K562 (cell line): ENCODE measurements around the gene ZBTB42. TPM values are rescaled to one million over a fixed set of nuclear protein-coding genes. Genes with fewer than 3 reads are reported as not detected.

Experiments
- ATAC-seq: fragments of 200-7000 bp; cut with Tn5 transposase; 3 replicates; pipeline ENCODE4 v1.9.1; 2020; ENCODE audit warnings: moderate library complexity
- BruUV-seq: library from RNA; stranded (reverse); fragments of 400-500 nt; replicated peaks from 2 replicates; lab custom pipeline; 2021; lab: Mats Ljungman, UMichigan
- CTCF ChIA-PET: fragments of 300-600 bp; formaldehyde crosslinking; extraction: SDS; loops from one replicate; lab custom pipeline; 2021; ENCODE audit warnings: low intra/inter-chr PET ratio; lab: Yijun Ruan, JAX
- POLR2A ChIA-PET: fragments of 300-600, 350-650 bp; sonication (Branson Sonifier 250); formaldehyde crosslinking; extraction: SDS; loops from one replicate; lab custom pipeline; 2021; ENCODE audit warnings: antibody characterized with exemption, inconsistent platforms; lab: Yijun Ruan, JAX
- DNase-seq, 4 experiments: peaks; one replicate each; pipeline versions ENCODE4 v3.0.0 to v3.0.0-alpha.2; 2011 to 2018; ENCODE audit warnings: low spot score in 3 of 4, mixed read lengths in 3 of 4; ENCODE audit errors: extremely low read depth in 1 of 4
- FAIRE-seq: peaks from 2 replicates; lab custom pipeline; 2011; peaks lifted over from hg19 to GRCh38; lab: Jason Lieb, UNC
- H2AFZ ChIP-seq: 2 replicates; pipeline ENCODE4 v1.6.0; 2011; ENCODE audit warnings: low read depth, low read length, control low read depth, inconsistent platforms
- H3K27ac ChIP-seq: fragments of 200-600 bp; 3 replicates; pipeline ENCODE4 v1.8.0; 2011; ENCODE audit warnings: low read depth, mild to moderate bottlenecking, control low read depth, inconsistent platforms, low read length, moderate library complexity, mixed read lengths; ENCODE audit errors: extremely low read depth
- H3K27me3 ChIP-seq, 2 experiments: fragments of 300-600 bp in 1 of 2; 2 replicates in 1 of 2; 3 replicates in 1 of 2; pipeline versions ENCODE4 v1.6.0 to v1.8.0; 2011; ENCODE audit warnings: inconsistent platforms in 2 of 2, low read length in 2 of 2, mild to moderate bottlenecking in 1 of 2, mixed read lengths in 1 of 2, moderate library complexity in 1 of 2; ENCODE audit not compliant: control insufficient read depth in 2 of 2, insufficient read depth in 2 of 2
- H3K36me3 ChIP-seq: fragments of 300-600 bp; 3 replicates; pipeline ENCODE4 v1.8.0; 2011; ENCODE audit warnings: mild to moderate bottlenecking, low read length, inconsistent platforms; ENCODE audit not compliant: control insufficient read depth, insufficient read depth
- H3K4me1 ChIP-seq, 2 experiments: fragments of 200-600 bp in 1 of 2; replicated peaks in 1 of 2; 2 replicates in 1 of 2; 3 replicates in 1 of 2; pipeline versions ENCODE4 v1.5.1 to v1.8.0; 2011; ENCODE audit warnings: inconsistent platforms in 2 of 2, low read length in 2 of 2, mild to moderate bottlenecking in 1 of 2, mixed read lengths in 1 of 2, moderate library complexity in 1 of 2; ENCODE audit not compliant: control insufficient read depth in 2 of 2, insufficient read depth in 2 of 2
- H3K4me2 ChIP-seq: 2 replicates; pipeline ENCODE4 v1.6.1; 2011; ENCODE audit warnings: low read length, control low read depth, inconsistent platforms, mixed read lengths; ENCODE audit not compliant: insufficient read depth
- H3K4me3 ChIP-seq: fragments of 200-600 bp; sonication (generic), shearing (Covaris generic); 2 replicates; pipeline ENCODE4 v1.5.1; 2016; ENCODE audit warnings: control low read depth, inconsistent platforms
- H3K79me2 ChIP-seq: fragments of 200-600 bp; 3 replicates; pipeline ENCODE4 v1.8.0; 2011; ENCODE audit warnings: low read length, inconsistent platforms; ENCODE audit not compliant: control insufficient read depth, insufficient read depth
- H3K9ac ChIP-seq, 2 experiments: 2 replicates each; pipeline versions ENCODE4 v1.6.0 to v1.6.1; 2011; ENCODE audit warnings: low read depth in 2 of 2, low read length in 2 of 2, control low read depth in 1 of 2, inconsistent platforms in 1 of 2, mild to moderate bottlenecking in 1 of 2, mixed read lengths in 1 of 2; ENCODE audit not compliant: insufficient read depth in 1 of 2
- H3K9me1 ChIP-seq: one replicate; pipeline ENCODE4 v1.6.0; 2011; ENCODE audit warnings: inconsistent platforms, mild to moderate bottlenecking, low read length, moderate library complexity; ENCODE audit not compliant: control insufficient read depth, insufficient read depth
- H3K9me3 ChIP-seq: replicated peaks from 2 replicates; pipeline ENCODE4 v1.5.1; 2011; ENCODE audit warnings: low read depth, low read length, inconsistent platforms; ENCODE audit not compliant: control insufficient read depth, insufficient read depth
- H4K20me1 ChIP-seq: replicated peaks from 2 replicates; pipeline ENCODE4 v1.6.1; 2011; ENCODE audit warnings: low read length, inconsistent platforms, mixed read lengths; ENCODE audit not compliant: control insufficient read depth, insufficient read depth
- ATF1 ChIP-seq, 2 experiments: fragments of 450-650 bp in 1 of 2; IDR thresholded peaks; 2 replicates each; pipeline ENCODE4 v1.6.1; 2016; ENCODE audit warnings: missing compliant biosample characterization in 1 of 2, missing genetic modification characterization in 1 of 2
- ATF7 ChIP-seq: fragments of 450-650 bp; IDR thresholded peaks from 2 replicates; pipeline ENCODE4 v1.7.1; 2014; ENCODE audit warnings: mild to moderate bottlenecking, moderate library complexity
- HMG20B ChIP-seq: fragments of 250-450 bp; sonication (Bioruptor Pico); IDR thresholded peaks from 2 replicates; pipeline ENCODE4 v1.5.0; 2021; ENCODE audit warnings: mild to moderate bottlenecking
- LCOR ChIP-seq: sonication (generic); formaldehyde crosslinking; IDR thresholded peaks from 2 replicates; pipeline ENCODE4 v1.8.0; 2022; ENCODE audit warnings: mild to moderate bottlenecking, missing genetic modification reagents
- MECOM ChIP-seq: fragments of 250-450 bp; sonication (Bioruptor Pico); IDR thresholded peaks from 2 replicates; pipeline ENCODE4 v1.8.0; 2022; ENCODE audit warnings: inconsistent platforms
- POLR2H ChIP-seq: IDR thresholded peaks from 2 replicates; pipeline ENCODE4 v1.6.1; 2016; ENCODE audit warnings: missing genetic modification characterization, low read depth, mild to moderate bottlenecking, control low read depth, missing compliant biosample characterization, moderate library complexity
- SREBF1 ChIP-seq: fragments of 150-350 bp; IDR thresholded peaks from 2 replicates; pipeline ENCODE4 v1.6.1; 2014; ENCODE audit warnings: antibody characterized with exemption, low read depth, low read length, borderline replicate concordance
- TCFL5 ChIP-seq: fragments of 250-450 bp; sonication (Bioruptor Pico); conservative IDR thresholded peaks from 2 replicates; pipeline ENCODE4 v1.6.1; 2021; ENCODE audit warnings: mild to moderate bottlenecking, moderate library complexity, matching md5 sums
- ZNF143 ChIP-seq: sonication (generic); formaldehyde crosslinking; IDR thresholded peaks from 2 replicates; pipeline ENCODE4 v1.9.0; 2022; ENCODE audit warnings: mild to moderate bottlenecking, missing genetic modification reagents
- ZNF23 ChIP-seq: fragments of 250-450 bp; sonication (Bioruptor Pico); IDR thresholded peaks from 2 replicates; pipeline ENCODE4 v1.4.0; 2020; ENCODE audit warnings: mild to moderate bottlenecking
- ZNF324 ChIP-seq: fragments of 250-450 bp; sonication (Bioruptor Pico); IDR thresholded peaks from 2 replicates; pipeline ENCODE4 v1.4.0; 2020; ENCODE audit warnings: mild to moderate bottlenecking
- ZNF644 ChIP-seq: fragments of 200-800 bp; sonication (Bioruptor generic); IDR thresholded peaks from 2 replicates; pipeline ENCODE4 v1.6.1; 2016; ENCODE audit warnings: low read depth, missing genetic modification characterization, missing compliant biosample characterization
- WGBS: fragments of 100-300 bp; shearing (Covaris generic); methylation state at CpG from one replicate; pipeline ENCODE4 v1.1.6; 2016; ENCODE audit warnings: low coverage, mixed read lengths; ENCODE audit not compliant: insufficient coverage; ENCODE audit errors: missing lambda C conversion rate; 5-methylcytosine and 5-hydroxymethylcytosine counted together
- in situ Hi-C: fragments of 300-500 bp; cut with MboI; formaldehyde crosslinking; loops from 4 replicates; pipeline ENCODE4 v1.15.0; 2018; ENCODE audit warnings: inconsistent platforms, mixed read lengths
- intact Hi-C: fragments of 100-400 bp; cut with micrococcal nuclease; formaldehyde crosslinking; loops from 2 replicates; pipeline ENCODE4 v1.14.2; 2022
- polyA plus RNA-seq, 8 experiments: library from polyadenylated mRNA; depleted of rRNA in 4 of 8; stranded (reverse) in 5 of 8; unstranded in 3 of 8; fragments of >200 nt; fragmentation: Nextera tagmentation in 2 of 8; fragmentation: Illumina TruSeq in 1 of 8; extraction: Ambion mirVana in 2 of 8; extraction: Trizol in 1 of 8; gene quantifications; 2 replicates each; pipeline versions ENCODE4 v1.2.1 to v1.2.3, GENCODE V29; 2011 to 2014; ENCODE audit warnings: inconsistent platforms in 1 of 8, missing spikeins in 1 of 8
- total RNA-seq, 7 experiments: library from RNA; depleted of rRNA in 6 of 7; stranded (reverse); fragments of >200 nt in 6 of 7; fragmentation: Illumina TruSeq in 2 of 7; extraction: Trizol in 2 of 7; gene quantifications; 2 replicates each; pipeline versions ENCODE4 v1.2.1 to v1.2.3, GENCODE V29; 2011 to 2021; ENCODE audit warnings: low replicate concordance in 1 of 7
- TF ChIP-seq, protein P1 (sequence below), 2 experiments: fragments of 450-650 bp; conservative IDR thresholded peaks; 2 replicates each; pipeline ENCODE4 v1.6.1; 2017; ENCODE audit warnings: mild to moderate bottlenecking in 2 of 2, moderate library complexity in 2 of 2
- TF ChIP-seq, protein P2 (sequence below): sonication (generic); formaldehyde crosslinking; IDR thresholded peaks from 2 replicates; pipeline ENCODE4 v1.8.0; 2022; ENCODE audit warnings: missing genetic modification reagents, mild to moderate bottlenecking, moderate library complexity, borderline replicate concordance

Gene ZBTB42
- total and polyA plus RNA-seq, 9 of the 15 experiments (the other 6 are each of a cell fraction or from before 2014, with no cell fraction given) = 0.03 to 8.5 (median 2.4) TPM

DNA sequence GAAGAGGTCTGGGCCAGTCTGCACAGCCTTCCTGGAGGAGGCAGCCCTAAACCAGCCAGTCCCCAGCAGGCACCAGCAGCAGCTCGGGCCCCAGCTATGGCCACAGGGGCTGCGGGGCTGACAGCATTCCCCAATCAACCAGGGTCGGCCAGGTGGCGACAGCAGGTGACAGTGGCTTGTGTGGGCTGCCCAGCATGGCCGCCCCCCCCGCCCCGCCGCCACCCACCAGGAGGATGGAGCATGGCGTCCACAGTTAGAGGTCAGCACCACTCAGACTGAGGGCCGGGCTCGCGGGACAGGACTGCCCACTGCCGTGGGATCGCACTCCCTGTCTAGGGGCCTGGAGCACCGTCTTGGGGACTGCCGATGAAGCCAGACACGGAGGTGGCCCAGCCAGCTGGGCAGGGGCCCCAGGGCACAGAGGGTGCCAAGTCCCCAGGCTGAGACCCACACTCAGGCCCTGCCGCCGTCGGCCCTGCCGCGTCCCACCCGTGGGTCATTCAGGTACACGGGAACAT, 20.3 kb upstream of the ZBTB42 start (continued):
- TF ChIP-seq ZNF644 (tag) (no peak), ZNF143 (CRISPR knock-in tag) (no peak), HMG20B (CRISPR knock-in tag) (no peak), MECOM (CRISPR knock-in tag) (no peak), ATF7 (no peak), ATF1 (CRISPR knock-in tag; IDR thresholded peaks at IDR 0.05) (no peak), ATF1 (tag; IDR thresholded peaks at IDR 0.05) (no peak), ZNF23 (CRISPR knock-in tag) (no peak)
- TF ChIP-seq, protein P1, sequence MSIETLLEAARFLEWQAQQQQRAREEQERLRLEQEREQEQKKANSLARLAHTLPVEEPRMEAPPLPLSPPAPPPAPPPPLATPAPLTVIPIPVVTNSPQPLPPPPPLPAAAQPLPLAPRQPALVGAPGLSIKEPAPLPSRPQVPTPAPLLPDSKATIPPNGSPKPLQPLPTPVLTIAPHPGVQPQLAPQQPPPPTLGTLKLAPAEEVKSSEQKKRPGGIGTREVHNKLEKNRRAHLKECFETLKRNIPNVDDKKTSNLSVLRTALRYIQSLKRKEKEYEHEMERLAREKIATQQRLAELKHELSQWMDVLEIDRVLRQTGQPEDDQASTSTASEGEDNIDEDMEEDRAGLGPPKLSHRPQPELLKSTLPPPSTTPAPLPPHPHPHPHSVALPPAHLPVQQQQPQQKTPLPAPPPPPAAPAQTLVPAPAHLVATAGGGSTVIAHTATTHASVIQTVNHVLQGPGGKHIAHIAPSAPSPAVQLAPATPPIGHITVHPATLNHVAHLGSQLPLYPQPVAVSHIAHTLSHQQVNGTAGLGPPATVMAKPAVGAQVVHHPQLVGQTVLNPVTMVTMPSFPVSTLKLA (conservative IDR thresholded peaks at IDR 0.05) = no peak

DNA sequence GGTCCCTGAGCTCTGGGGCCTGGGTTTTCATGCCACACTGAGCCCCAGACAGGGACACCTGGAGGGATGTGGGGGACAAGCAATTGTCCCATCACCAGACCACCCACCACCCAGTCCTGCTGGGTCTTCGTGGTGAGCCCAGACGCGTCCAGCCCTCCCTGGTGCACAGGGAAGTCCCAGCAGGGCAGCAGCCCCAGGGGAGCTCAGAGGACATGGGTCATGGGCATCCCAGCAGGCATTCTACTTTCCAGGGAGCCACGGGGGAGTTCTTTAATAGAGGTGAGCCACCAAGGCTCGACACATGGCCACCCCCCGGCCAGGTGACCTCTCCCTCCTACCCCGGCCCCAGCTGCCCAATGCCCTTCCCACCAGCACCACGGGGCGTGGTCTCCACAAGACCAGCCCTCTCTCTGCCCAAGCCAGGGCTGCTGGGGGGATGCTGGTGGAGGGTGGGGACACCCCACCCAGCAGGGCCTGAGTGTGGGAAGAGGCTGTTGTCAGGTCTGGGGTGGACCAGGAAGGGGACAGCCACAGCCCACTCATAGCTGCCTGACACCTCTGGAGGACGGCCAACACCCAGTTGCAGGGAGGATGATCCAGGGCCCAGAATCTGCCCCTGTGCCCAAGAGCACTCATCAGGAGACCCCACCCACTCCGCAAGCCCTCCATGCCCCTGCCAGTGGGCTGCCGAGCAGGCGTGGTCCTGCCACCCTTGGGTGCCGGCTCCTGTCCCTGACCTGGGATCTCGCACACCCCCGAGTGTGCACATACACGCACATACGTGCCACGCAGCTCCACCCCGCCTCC, 19.4 kb upstream of the ZBTB42 start:
- POLR2A ChIA-PET = no interaction called here
- DNase-seq = no peak
- H3K9me3 ChIP-seq = no peaks in the 10 kb centered on the region
- H2AFZ ChIP-seq = no peak overlapping the region
- H3K4me3 ChIP-seq = no peak overlapping the region
- no peaks in the 10 kb centered on the region; the same call in 1 of the 2 replicates for H4K20me1 ChIP-seq
- FAIRE-seq = no peak
- H3K79me2 ChIP-seq = no peaks in the 10 kb centered on the region
- no peak overlapping the region for H3K9ac ChIP-seq
- H3K27me3 ChIP-seq = no peaks in the 10 kb centered on the region
- H3K36me3 ChIP-seq = peaks cover 37% of the 10 kb centered on the region; the same call in 1 of the 3 replicates
- H3K9me1 ChIP-seq = no peaks in the 10 kb centered on the region
- TF ChIP-seq TCFL5 (CRISPR knock-in tag) (no peak), LCOR (CRISPR knock-in tag) (no peak), SREBF1 (no peak), ZNF324 (CRISPR knock-in tag) (no peak), POLR2H (tag) (no peak)
- TF ChIP-seq, protein P2, sequence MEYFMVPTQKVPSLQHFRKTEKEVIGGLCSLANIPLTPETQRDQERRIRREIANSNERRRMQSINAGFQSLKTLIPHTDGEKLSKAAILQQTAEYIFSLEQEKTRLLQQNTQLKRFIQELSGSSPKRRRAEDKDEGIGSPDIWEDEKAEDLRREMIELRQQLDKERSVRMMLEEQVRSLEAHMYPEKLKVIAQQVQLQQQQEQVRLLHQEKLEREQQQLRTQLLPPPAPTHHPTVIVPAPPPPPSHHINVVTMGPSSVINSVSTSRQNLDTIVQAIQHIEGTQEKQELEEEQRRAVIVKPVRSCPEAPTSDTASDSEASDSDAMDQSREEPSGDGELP = no peak
- TF ChIP-seq, all 486 proteins: peak for 0
- intact Hi-C loops = no loop called here
- in situ Hi-C loops = no loop called here
- 90% methylated on average over 5 of the region's 20 CpGs for WGBS
- BruUV-seq = no TSS peak
- no peak for ATAC-seq
- Histone ChIP-seq H3K27ac (no peak overlapping the region), H3K4me2 (no peak overlapping the region), H3K4me1 (peaks cover 0 to 46% of the 10 kb centered on the region in 2 experiments; a peak in 2 of 5 replicates)
- CTCF ChIA-PET = no interaction called here
